Epithelial cell of prostate (primary cell): ENCODE data around the gene PCDH17.

Experiments used
- DNase-seq: peaks from one replicate; pipeline ENCODE4 v3.0.0-alpha.2; 2011; ENCODE audit warnings: low read depth, low spot score
- H3K27ac ChIP-seq: fragments of 450-650 bp; 2 replicates; pipeline ENCODE4 v1.5.1; 2017; ENCODE audit warnings: mild to moderate bottlenecking

Gene PCDH17

GRCh38 chr13:57633950-57634838, 2.6 kb downstream of the PCDH17 start:
- DNase-seq = no peak
- no peak overlapping the region for H3K27ac ChIP-seq

GRCh38 chr13:57634839-57635165, 3.3 kb downstream of the PCDH17 start:
- DNase-seq = no peak
- H3K27ac ChIP-seq = no peak overlapping the region

GRCh38 chr13:57635541-57636085, 4.1 kb downstream of the PCDH17 start:
- no peak for DNase-seq

GRCh38 chr13:57636816-57637215, 5.3 kb downstream of the PCDH17 start:
- no peak overlapping the region for H3K27ac ChIP-seq
- DNase-seq = no peak

More at GRCh38 chr13:57635541-57636085, 4.1 kb downstream of the PCDH17 start:
- H3K27ac ChIP-seq = no peak overlapping the region

DNA sequence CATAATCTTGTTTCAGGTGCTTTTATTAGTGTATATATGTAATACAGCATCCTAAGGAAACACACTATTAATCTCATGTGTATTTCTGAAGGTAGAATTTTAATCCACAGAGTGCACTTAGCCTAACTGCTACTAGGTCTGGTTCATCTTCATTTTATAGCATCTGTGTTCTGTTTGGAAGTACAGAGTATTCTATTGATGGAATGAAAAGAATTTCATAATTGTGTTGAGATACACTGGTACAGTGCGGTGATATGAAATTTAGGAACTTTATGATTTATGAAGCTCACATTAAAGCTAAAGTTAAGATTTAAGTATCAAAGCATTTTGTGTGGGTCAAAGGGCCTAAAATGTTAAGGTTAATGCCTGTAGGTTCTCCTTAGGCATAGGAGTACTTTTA, 6.0 kb downstream of the PCDH17 start:
- H3K27ac ChIP-seq = no peak overlapping the region
- DNase-seq = no peak

DNA sequence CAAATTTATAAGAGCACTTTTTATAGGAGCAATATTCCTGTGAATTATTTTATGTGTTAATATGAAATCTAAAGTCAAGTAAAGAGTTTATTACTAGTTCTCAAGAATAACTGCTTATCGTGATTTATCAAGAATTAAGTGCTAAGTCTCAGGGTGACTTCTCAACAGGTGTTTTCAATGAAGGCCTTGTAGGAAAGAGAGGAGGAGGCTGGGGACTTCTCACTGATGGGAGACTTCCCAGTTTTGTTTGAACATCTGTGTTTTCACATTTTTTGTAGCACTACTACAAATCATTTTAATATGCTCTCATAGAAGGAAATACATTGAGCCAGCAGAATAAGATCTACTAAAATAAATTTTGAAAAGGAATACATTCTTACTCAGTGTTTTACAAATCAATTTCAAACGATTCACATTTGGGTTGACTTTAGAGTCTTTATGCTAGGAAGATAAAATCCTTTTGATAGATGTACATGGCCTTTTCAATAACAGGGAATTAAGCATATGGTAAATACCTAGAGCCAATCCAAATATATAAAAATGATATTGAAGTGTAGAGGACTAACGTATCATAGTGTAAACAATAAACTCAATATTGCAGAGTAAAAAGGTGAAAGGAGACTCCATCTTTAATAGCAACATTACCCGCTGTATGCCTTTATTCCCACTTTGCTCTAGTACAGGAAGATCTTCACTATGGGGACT, 6.8 kb downstream of the PCDH17 start:
- no peak for DNase-seq
- no peak overlapping the region for H3K27ac ChIP-seq

- no peak for DNase-seq
Observed at GRCh38 chr13:57640607-57641006, 9.1 kb downstream of the PCDH17 start.

DNA sequence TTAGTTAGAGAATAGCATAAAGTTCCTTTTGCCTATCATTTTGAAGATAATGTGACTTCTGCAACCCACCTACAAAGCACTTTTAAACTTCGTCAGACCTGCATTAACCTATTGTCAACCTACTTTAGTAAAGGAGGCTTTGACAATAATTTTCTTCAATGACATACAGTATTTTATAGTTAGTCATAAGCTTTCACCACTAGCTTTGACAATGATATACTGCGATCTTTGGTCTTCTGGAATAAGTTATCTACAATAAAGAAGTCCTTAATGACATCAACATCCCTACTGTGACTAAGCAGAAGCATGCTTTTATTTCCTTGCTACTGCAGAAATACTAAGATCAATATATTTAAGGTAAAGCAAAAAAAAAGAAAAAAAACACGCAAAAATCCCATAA, 9.5 kb downstream of the PCDH17 start:
- no peak for DNase-seq
- H3K27ac ChIP-seq = no peak overlapping the region

More at GRCh38 chr13:57640607-57641006, 9.1 kb downstream of the PCDH17 start:
- no peak overlapping the region for H3K27ac ChIP-seq

GRCh38 chr13:57644106-57644505, 12.6 kb downstream of the PCDH17 start:
- no peak overlapping the region for H3K27ac ChIP-seq
- no peak for DNase-seq

DNA sequence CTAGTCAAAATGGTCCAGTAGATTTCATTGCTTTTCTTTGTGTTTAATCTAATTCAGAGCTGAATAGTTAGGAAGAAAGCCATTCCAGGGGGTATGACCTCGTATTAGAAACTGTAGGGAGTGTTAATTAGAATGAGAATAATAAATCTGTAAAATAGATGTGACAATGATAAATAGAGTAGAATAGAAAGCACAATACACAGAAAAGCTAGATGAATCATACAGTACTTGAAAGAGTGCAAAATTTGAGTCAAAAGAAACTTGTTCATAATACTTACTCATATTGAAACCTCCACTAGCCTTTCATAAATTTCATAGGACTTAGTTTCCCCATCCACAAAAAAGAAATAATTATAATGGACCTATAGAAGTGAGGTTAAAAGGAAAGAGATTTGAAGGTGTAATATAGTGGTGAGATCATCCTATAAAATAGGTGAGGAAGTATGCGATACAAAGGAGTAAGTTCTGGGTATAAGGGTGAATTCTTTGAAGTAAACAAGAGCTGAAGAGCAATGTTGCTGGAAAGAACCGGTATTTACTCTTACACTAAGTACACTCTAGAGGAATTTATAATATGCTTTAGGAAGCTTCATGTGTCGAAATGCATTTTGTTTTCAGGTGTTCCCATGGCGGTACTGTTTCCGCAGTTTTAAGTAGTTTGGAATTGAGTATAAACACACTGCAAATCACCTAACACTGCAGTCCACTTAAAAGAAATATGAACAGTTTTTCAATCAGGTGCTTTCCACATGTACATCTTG, 21.9 kb downstream of the PCDH17 start:
- H3K27ac ChIP-seq = no peak overlapping the region
- no peak for DNase-seq

DNA sequence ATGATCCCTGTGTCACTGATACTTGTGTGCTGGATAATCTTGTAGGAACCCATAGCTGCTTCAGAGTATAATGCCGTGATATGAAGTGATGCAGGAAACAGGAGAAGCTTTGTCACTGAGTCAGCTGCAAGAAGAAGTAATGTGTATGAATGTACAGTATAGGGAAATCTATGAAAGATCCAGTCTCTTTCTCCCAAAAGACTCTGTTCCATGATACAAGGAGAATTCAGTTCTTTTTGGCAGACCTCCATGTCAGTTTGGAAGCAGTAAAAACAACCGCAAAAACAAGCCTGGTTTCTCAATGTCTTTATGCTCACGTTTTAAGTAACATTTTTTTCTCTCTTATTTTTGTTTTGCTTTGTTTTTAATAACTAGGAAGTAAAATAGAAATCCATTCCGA, 33.9 kb downstream of the PCDH17 start:
- DNase-seq = no peak
- H3K27ac ChIP-seq = no peak overlapping the region

DNA sequence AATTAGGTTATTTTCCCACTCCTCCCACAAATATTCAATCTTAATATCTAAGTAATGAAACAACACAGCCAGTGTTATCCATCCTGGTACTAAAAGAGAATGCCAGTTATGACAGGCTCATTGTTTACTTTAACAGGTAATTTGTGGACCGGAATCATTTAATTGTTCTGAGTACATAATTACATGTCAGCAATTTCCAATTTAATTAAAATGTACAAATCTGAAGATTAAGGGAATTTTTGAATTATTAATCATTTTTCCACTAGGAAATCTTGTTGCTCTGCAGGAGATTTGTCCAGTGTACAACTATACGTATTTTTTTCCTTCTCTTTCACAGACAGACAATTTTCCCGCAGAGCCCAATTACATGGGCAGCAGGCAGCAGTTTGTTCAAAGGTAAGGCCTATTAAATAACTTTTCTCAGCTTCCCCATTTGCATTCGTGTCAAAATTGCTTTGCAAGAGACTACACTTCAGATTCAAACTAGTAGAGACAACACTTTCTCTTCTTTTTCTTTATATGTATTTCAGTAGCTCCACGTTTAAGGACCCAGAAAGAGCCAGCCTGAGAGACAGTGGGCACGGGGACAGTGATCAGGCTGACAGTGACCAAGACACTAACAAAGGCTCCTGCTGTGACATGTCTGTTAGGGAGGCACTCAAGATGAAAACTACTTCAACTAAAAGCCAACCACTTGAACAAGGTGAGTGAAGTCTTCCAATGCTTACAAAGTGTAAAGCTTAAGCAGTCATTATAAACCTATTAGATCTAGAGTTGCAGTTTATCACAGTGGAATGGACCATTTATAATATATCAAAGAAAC, 34.8 kb downstream of the PCDH17 start:
- no peak overlapping the region for H3K27ac ChIP-seq

DNA sequence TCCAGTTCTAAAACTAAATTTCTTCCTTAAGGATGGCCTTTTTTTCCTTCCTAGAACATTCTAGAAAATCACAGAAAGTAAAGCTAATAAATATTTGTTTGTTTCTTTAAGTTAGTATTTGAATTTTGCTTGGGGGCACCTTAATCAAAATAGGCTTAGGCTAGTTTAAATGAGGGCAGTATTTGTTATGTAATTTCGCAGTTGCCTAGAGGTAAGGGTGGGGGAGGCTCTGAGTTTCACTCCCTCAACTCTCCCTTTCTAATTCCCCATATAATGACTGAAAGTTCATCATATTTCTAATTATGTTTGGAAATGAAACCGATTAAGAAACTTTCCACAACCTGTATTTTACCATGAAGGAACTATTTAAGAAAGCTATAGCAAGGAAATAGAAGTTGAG, 40.6 kb downstream of the PCDH17 start:
- DNase-seq = no peak
- H3K27ac ChIP-seq = no peak overlapping the region

More for the DNA sequence above, 34.8 kb downstream of the PCDH17 start:
- DNase-seq = no peak

DNA sequence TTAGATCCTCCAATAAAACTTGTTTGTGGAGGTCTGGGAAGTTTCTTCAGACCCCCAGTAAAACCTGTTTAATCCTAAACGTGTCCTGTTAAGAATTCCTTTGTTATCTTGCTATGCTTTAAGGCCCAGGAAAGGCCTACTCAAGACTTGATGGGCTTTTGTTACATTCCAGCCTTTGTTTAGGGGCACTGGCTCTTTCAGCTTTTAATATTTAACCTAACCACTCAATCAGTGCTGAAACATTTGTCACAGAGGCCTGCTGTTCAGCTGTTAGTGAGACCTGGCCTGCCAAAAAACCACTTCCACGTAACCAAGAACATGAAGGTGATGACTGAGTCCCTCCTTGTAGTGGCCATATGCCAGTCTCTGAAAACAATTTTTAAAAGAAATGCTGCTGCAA, 41.7 kb downstream of the PCDH17 start:
- no peak for DNase-seq
- no peak overlapping the region for H3K27ac ChIP-seq

- DNase-seq = no peak
- H3K27ac ChIP-seq = no peak overlapping the region
Observed at GRCh38 chr13:57675526-57675925, 44.0 kb downstream of the PCDH17 start.

GRCh38 chr13:57680609-57681008, 49.1 kb downstream of the PCDH17 start:
- no peak overlapping the region for H3K27ac ChIP-seq
- DNase-seq = no peak

GRCh38 chr13:57682128-57682716, 50.7 kb downstream of the PCDH17 start:
- DNase-seq = no peak
- H3K27ac ChIP-seq = no peak overlapping the region

GRCh38 chr13:57698851-57699250, 67.3 kb downstream of the PCDH17 start:
- DNase-seq = no peak
- no peak overlapping the region for H3K27ac ChIP-seq

- H3K27ac ChIP-seq = no peak overlapping the region
- no peak for DNase-seq
Observed at GRCh38 chr13:57704031-57704430, 72.5 kb downstream of the PCDH17 start.
